Measurements from ENCODE around the gene ZNF213.
"Not testable (repeated sequence)": the region's sequence is repeated elsewhere in the genome, so short reads cannot be mapped to it uniquely, and the experiment has no call there.

ZNF213 gene

GRCh38 chr16:3170440-3171180 is 35.8 kb downstream of the ZNF213 start:
- no peak for DNase-seq (ENCODE audit: low spot score)

GRCh38 chr16:3171181-3171854 is 36.5 kb downstream of the ZNF213 start:
- no peak for DNase-seq (ENCODE audit: low spot score)

GRCh38 chr16:3171855-3172593 is 37.2 kb downstream of the ZNF213 start:
- DNase-seq (ENCODE audit: low spot score): no peak

- DNase-seq (ENCODE audit: low spot score): peak; percentile 44
These were observed 39.2 kb downstream of the ZNF213 start for GRCh38 chr16:3173892-3174617.

GRCh38 chr16:3174618-3175148 is 39.9 kb downstream of the ZNF213 start:
- DNase-seq (ENCODE audit: low spot score): no peak

- no peak for DNase-seq (ENCODE audit: low spot score)
These were observed 40.6 kb downstream of the ZNF213 start for GRCh38 chr16:3175157-3176093.

- DNase-seq (ENCODE audit: low spot score): no peak
These were observed 44.8 kb downstream of the ZNF213 start for GRCh38 chr16:3179651-3180050.

- DNase-seq (ENCODE audit: low spot score): no peak
These were observed 45.6 kb downstream of the ZNF213 start for GRCh38 chr16:3180445-3180878.

- not testable (repeated sequence) for DNase-seq (ENCODE audit: low spot score)
These were observed 47.4 kb downstream of the ZNF213 start for GRCh38 chr16:3182293-3182607.

GRCh38 chr16:3182608-3183444 is 48.0 kb downstream of the ZNF213 start:
- no peak for DNase-seq (ENCODE audit: low spot score)

GRCh38 chr16:3183445-3184139 is 48.8 kb downstream of the ZNF213 start:
- no peak for DNase-seq (ENCODE audit: low spot score)

- no peak for DNase-seq (ENCODE audit: low spot score)
These were observed 52.3 kb downstream of the ZNF213 start for GRCh38 chr16:3186946-3187690.

- no peak for DNase-seq (ENCODE audit: low spot score)
These were observed 53.2 kb downstream of the ZNF213 start, which contains the start of gene OR1F1 for GRCh38 chr16:3187798-3188674. OR1F1 (plus strand) TSS chr16:3188204.

GRCh38 chr16:3188675-3188924 is 53.8 kb downstream of the ZNF213 start:
- no peak for DNase-seq (ENCODE audit: low spot score)

- no peak for DNase-seq (ENCODE audit: low spot score)
These were observed 54.3 kb downstream of the ZNF213 start for GRCh38 chr16:3188925-3189825.

- DNase-seq (ENCODE audit: low spot score): no peak
These were observed 55.0 kb downstream of the ZNF213 start for GRCh38 chr16:3189869-3190268.

- DNase-seq (ENCODE audit: low spot score): no peak
These were observed 56.1 kb downstream of the ZNF213 start for GRCh38 chr16:3190949-3191353.
